DND-41 (cell line): Measurements from ENCODE around the gene RWDD1.

Experiments
- ATAC-seq: fragments of 200-7000 bp; cut with Tn5 transposase; 3 replicates; pipeline ENCODE4 v1.9.1; 2021; ENCODE audit warnings: low read depth; ENCODE audit not compliant: insufficient read depth
- DNase-seq: peaks from one replicate; pipeline ENCODE4 v3.0.0-alpha.2; 2020
- H2AFZ ChIP-seq: 2 replicates; pipeline ENCODE4 v1.6.0; 2012; ENCODE audit warnings: low read depth, low read length
- H3K27ac ChIP-seq: 2 replicates; pipeline ENCODE4 v1.5.1; 2012; ENCODE audit warnings: low read length, inconsistent platforms
- H3K27me3 ChIP-seq: fragments of 200-600 bp; sonication (generic); 2 replicates; pipeline ENCODE4 v1.6.0; 2012; ENCODE audit warnings: low read length, mild to moderate bottlenecking, inconsistent platforms; ENCODE audit not compliant: insufficient read depth, poor library complexity
- H3K36me3 ChIP-seq: 2 replicates; pipeline ENCODE4 v1.5.1; 2012; ENCODE audit warnings: low read length, inconsistent platforms; ENCODE audit not compliant: insufficient read depth
- H3K4me1 ChIP-seq: 2 replicates; pipeline ENCODE4 v1.5.1; 2012; ENCODE audit warnings: mild to moderate bottlenecking, low read length; ENCODE audit not compliant: insufficient read depth
- H3K4me2 ChIP-seq: 2 replicates; pipeline ENCODE4 v1.6.0; 2012; ENCODE audit warnings: mild to moderate bottlenecking, moderate library complexity, low read length, inconsistent platforms; ENCODE audit not compliant: insufficient read depth
- H3K4me3 ChIP-seq, 2 experiments: fragments of 200-600 bp in 1 of 2; shearing (Covaris generic) in 1 of 2; 2 replicates each; pipeline ENCODE4 v1.5.1; 2012 to 2016; ENCODE audit warnings: inconsistent platforms in 2 of 2, low read length in 2 of 2, mild to moderate bottlenecking in 2 of 2, low read depth in 1 of 2, moderate library complexity in 1 of 2
- H3K79me2 ChIP-seq: 2 replicates; pipeline ENCODE4 v1.6.0; 2012; ENCODE audit warnings: low read length, inconsistent platforms; ENCODE audit not compliant: insufficient read depth
- H3K9ac ChIP-seq: 2 replicates; pipeline ENCODE4 v1.6.0; 2012; ENCODE audit warnings: low read depth, mild to moderate bottlenecking, inconsistent platforms, low read length, moderate library complexity
- H3K9me3 ChIP-seq: 2 replicates; pipeline ENCODE4 v1.5.1; 2012; ENCODE audit warnings: low read length, moderate library complexity, mild to moderate bottlenecking, inconsistent platforms; ENCODE audit not compliant: insufficient read depth, severe bottlenecking
- H4K20me1 ChIP-seq: 2 replicates; pipeline ENCODE4 v1.6.0; 2012; ENCODE audit warnings: low read length; ENCODE audit not compliant: insufficient read depth
- EZH2 ChIP-seq: IDR thresholded peaks from 3 replicates; pipeline ENCODE4 v1.6.1; 2012; ENCODE audit warnings: borderline replicate concordance, low read depth, mild to moderate bottlenecking, moderate library complexity, low read length, inconsistent platforms; ENCODE audit not compliant: severe bottlenecking
- TF ChIP-seq, protein P1 (sequence below): IDR thresholded peaks from 2 replicates; pipeline ENCODE4 v1.5.1; 2012; ENCODE audit warnings: borderline replicate concordance, low read length, moderate library complexity, mild to moderate bottlenecking; ENCODE audit not compliant: poor library complexity, severe bottlenecking; ENCODE audit errors: extremely low read depth

The RWDD1 gene

DNA sequence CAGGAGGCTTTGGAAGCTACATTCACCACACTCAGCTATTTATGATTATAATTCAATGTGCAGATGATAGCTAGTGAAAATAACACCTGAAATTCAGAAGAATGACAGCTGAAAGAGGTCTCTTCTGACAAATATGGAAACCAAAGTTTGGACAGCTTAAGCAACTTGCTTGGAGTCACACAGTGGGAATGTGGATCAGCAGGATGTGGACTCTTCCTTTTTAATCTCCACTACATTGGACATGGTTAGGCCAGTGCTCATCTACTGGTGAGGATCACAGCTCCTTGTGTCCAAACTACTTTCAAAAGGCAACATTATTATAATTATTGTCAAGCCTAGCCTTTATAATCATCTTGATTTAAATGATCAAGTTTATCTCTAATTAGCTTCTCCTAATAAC lies 36.2 kb upstream of the RWDD1 start:
- Histone ChIP-seq H3K4me1 (peaks cover 3% of the 10 kb centered on the region; the same call in 1 of the 2 replicates), H3K27me3 (peaks cover 8% of the 10 kb centered on the region), H2AFZ (no peak overlapping the region), H3K9me3 (no peaks in the 10 kb centered on the region), H3K9ac (no peak overlapping the region), H3K79me2 (no peaks in the 10 kb centered on the region), H4K20me1 (no peaks in the 10 kb centered on the region), H3K4me3 (no peak overlapping the region), H3K36me3 (no peaks in the 10 kb centered on the region), H3K27ac (no peak overlapping the region), H3K4me2 (no peak overlapping the region)
- TF ChIP-seq EZH2 = no peak
- TF ChIP-seq, protein P1, sequence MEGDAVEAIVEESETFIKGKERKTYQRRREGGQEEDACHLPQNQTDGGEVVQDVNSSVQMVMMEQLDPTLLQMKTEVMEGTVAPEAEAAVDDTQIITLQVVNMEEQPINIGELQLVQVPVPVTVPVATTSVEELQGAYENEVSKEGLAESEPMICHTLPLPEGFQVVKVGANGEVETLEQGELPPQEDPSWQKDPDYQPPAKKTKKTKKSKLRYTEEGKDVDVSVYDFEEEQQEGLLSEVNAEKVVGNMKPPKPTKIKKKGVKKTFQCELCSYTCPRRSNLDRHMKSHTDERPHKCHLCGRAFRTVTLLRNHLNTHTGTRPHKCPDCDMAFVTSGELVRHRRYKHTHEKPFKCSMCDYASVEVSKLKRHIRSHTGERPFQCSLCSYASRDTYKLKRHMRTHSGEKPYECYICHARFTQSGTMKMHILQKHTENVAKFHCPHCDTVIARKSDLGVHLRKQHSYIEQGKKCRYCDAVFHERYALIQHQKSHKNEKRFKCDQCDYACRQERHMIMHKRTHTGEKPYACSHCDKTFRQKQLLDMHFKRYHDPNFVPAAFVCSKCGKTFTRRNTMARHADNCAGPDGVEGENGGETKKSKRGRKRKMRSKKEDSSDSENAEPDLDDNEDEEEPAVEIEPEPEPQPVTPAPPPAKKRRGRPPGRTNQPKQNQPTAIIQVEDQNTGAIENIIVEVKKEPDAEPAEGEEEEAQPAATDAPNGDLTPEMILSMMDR = no peak
- DNase-seq = no peak
- no peak for ATAC-seq

DNA sequence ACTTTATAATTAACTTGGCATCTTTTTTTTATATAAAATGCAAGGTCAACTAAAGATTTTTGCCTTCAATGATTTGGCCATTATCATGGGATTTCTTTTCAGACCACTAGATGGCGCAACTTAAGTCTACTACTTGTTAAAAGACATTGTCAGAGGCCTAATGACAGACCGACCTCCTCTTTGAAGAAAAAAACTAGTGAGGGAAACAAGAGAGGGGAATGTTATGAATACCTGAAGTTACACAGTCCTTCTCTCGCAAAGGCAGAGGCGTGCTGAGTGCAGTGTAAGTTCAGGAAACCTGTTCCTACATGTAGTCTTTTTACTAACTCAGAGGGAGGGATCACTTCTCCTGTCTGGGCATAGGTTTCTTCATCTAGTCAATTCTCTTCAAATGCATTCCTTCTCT lies 35.1 kb upstream of the RWDD1 start:
- Histone ChIP-seq H3K4me3 (no peak overlapping the region), H3K4me2 (no peak overlapping the region), H3K9me3 (no peaks in the 10 kb centered on the region), H3K4me1 (peaks cover 3% of the 10 kb centered on the region; the same call in 1 of the 2 replicates), H3K79me2 (no peaks in the 10 kb centered on the region), H3K9ac (no peak overlapping the region), H3K36me3 (no peaks in the 10 kb centered on the region), H3K27me3 (peaks cover 15% of the 10 kb centered on the region), H2AFZ (peak overlapping the region; percentile 50; the same call in 1 of the 2 replicates), H3K27ac (no peak overlapping the region), H4K20me1 (no peaks in the 10 kb centered on the region)
- ATAC-seq (peak; percentile 72), DNase-seq (peak; percentile 11)
- TF ChIP-seq, protein P1 = peak; percentile 78
- TF ChIP-seq EZH2 = no peak

DNA sequence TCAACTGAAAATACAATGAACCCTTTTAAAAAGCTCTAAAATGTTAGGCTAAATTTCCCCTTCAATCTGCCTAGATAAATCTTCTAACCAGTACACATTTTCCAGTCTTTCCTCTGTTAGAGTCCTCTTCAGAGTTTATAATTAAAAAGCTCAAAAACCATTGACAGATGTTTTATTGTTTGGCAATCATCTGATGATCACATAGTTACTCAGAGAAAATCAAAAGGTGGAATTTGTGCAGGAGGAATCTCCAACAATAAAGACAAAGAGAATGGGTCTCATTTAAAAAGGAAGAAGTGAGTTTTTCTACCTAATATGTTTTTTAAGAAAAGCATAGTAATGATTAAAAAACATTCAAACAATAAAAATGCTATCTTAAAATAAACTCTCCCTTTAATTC lies 28.9 kb upstream of the RWDD1 start:
- peaks cover 21% of the 10 kb centered on the region for H3K27me3 ChIP-seq
- no peaks in the 10 kb centered on the region for H3K4me1 ChIP-seq
- H3K9me3 ChIP-seq = no peaks in the 10 kb centered on the region
- no peaks in the 10 kb centered on the region for H3K79me2 ChIP-seq
- no peak overlapping the region for H2AFZ ChIP-seq
- no peak overlapping the region for H3K9ac ChIP-seq
- DNase-seq (no peak), ATAC-seq (no peak)
- TF ChIP-seq, protein P1 = no peak
- TF ChIP-seq EZH2 = no peak
- H3K4me3 ChIP-seq = no peak overlapping the region
- no peak overlapping the region for H3K4me2 ChIP-seq
- H3K36me3 ChIP-seq = no peaks in the 10 kb centered on the region
- H3K27ac ChIP-seq = no peak overlapping the region
- H4K20me1 ChIP-seq = no peaks in the 10 kb centered on the region

DNA sequence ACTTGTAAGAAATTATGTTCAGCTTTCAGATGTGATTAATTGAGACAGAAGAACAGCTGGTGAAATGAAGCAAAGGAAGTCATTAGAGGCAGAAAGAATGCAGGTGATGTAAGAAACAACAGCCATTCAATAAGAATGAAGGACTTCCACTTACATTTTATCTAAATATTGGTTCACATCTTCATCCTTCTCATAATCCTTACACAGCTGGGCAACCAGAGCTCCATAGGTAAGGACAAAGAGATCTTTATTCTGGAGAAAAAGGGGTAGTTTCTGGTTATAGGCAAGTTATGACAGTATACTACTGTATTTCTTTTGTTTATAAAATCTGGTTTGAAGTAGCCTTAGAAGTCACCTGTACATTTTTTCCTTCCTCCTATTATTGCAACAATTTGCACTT lies 28.2 kb upstream of the RWDD1 start:
- Histone ChIP-seq H3K9ac (no peak overlapping the region), H3K4me3 (no peak overlapping the region), H2AFZ (no peak overlapping the region), H3K4me1 (no peaks in the 10 kb centered on the region), H3K36me3 (no peaks in the 10 kb centered on the region), H3K27me3 (peaks cover 21% of the 10 kb centered on the region), H4K20me1 (no peaks in the 10 kb centered on the region), H3K9me3 (no peaks in the 10 kb centered on the region), H3K4me2 (no peak overlapping the region), H3K27ac (no peak overlapping the region), H3K79me2 (no peaks in the 10 kb centered on the region)
- TF ChIP-seq, protein P1 = no peak
- no peak for DNase-seq
- ATAC-seq = no peak
